MM.1S (cell line): ENCODE data around the gene PAQR5.

Experiments
- DNase-seq: peaks from one replicate; pipeline ENCODE4 v3.0.0-alpha.2; 2015
- H2AFZ ChIP-seq: fragments of 300-600 bp; sonication (generic); 2 replicates; pipeline ENCODE4 v1.6.0; 2016; ENCODE audit warnings: antibody characterized with exemption, low read length
- H3F3A ChIP-seq: fragments of 300-600 bp; sonication (generic); 2 replicates; pipeline ENCODE4 v1.6.1; 2016; ENCODE audit warnings: mild to moderate bottlenecking, antibody characterized with exemption, low read length, moderate library complexity, mixed read lengths; ENCODE audit not compliant: insufficient read depth
- H3K27ac ChIP-seq: fragments of 300-600 bp; sonication (generic); 2 replicates; pipeline ENCODE4 v1.5.1; 2016; ENCODE audit warnings: mild to moderate bottlenecking, low read length
- H3K27me3 ChIP-seq: fragments of 300-600 bp; sonication (generic); replicated peaks from 2 replicates; pipeline ENCODE4 v1.6.0; 2016; ENCODE audit warnings: low read length; ENCODE audit not compliant: insufficient read depth
- H3K36me3 ChIP-seq: fragments of 300-600 bp; sonication (generic); replicated peaks from 2 replicates; pipeline ENCODE4 v1.6.1; 2016; ENCODE audit warnings: mild to moderate bottlenecking, low read length, mixed read lengths; ENCODE audit not compliant: insufficient read depth
- H3K4me1 ChIP-seq: fragments of 300-600 bp; sonication (generic); 2 replicates; pipeline ENCODE4 v1.6.1; 2016; ENCODE audit warnings: low read length, mixed read lengths
- H3K4me2 ChIP-seq: fragments of 300-600 bp; sonication (generic); 2 replicates; pipeline ENCODE4 v1.6.0; 2016; ENCODE audit warnings: low read depth, low read length
- H3K4me3 ChIP-seq: fragments of 300-600 bp; sonication (generic); 2 replicates; pipeline ENCODE4 v1.5.1; 2016; ENCODE audit warnings: low read length, mixed read lengths
- H3K79me2 ChIP-seq: fragments of 300-600 bp; sonication (generic); 2 replicates; pipeline ENCODE4 v1.6.1; 2016; ENCODE audit warnings: mixed run types, low read length, mixed read lengths
- H3K9ac ChIP-seq: fragments of 300-600 bp; sonication (generic); 2 replicates; pipeline ENCODE4 v1.6.1; 2016; ENCODE audit warnings: low read length, mixed read lengths
- H3K9me2 ChIP-seq: fragments of 300-600 bp; sonication (generic); replicated peaks from 2 replicates; pipeline ENCODE4 v1.6.1; 2016; ENCODE audit warnings: mild to moderate bottlenecking, low read length, mixed read lengths; ENCODE audit not compliant: insufficient read depth
- H3K9me3 ChIP-seq: fragments of 300-600 bp; sonication (generic); replicated peaks from 2 replicates; pipeline ENCODE4 v1.6.1; 2016; ENCODE audit warnings: mild to moderate bottlenecking, low read length, mixed read lengths; ENCODE audit not compliant: insufficient read depth
- H4K20me1 ChIP-seq: fragments of 300-600 bp; sonication (generic); 2 replicates; pipeline ENCODE4 v1.6.1; 2016; ENCODE audit warnings: mild to moderate bottlenecking, low read length, moderate library complexity, mixed read lengths; ENCODE audit not compliant: insufficient read depth
- CTCF ChIP-seq: fragments of 300-600 bp; sonication (generic); IDR thresholded peaks from 2 replicates; pipeline ENCODE4 v1.5.1; 2016; ENCODE audit warnings: antibody characterized with exemption, low read length, mixed read lengths
- EZH2 ChIP-seq: fragments of 300-600 bp; sonication (generic); optimal IDR thresholded peaks from 2 replicates; pipeline ENCODE3; 2017; ENCODE audit warnings: low read depth, mild to moderate bottlenecking, antibody characterized with exemption, low read length, mixed read lengths
- EZH2phosphoT487 ChIP-seq: fragments of 300-600 bp; sonication (generic); IDR thresholded peaks from 2 replicates; pipeline ENCODE4 v1.6.1; 2018; ENCODE audit warnings: antibody characterized with exemption, low read length

The PAQR5 gene

GRCh38 chr15:69394556-69395282 is 96.0 kb downstream of the PAQR5 start:
- Histone ChIP-seq H3K27me3 (no peaks in the 10 kb centered on the region), H3K79me2 (no peaks in the 10 kb centered on the region), H4K20me1 (no peaks in the 10 kb centered on the region), H3F3A (no peaks in the 10 kb centered on the region), H3K4me1 (0 out of 2 replicates have a peak, but pooled peaks cover 4% of the 10 kb centered on the region), H3K9ac (no peak overlapping the region), H3K27ac (no peak overlapping the region), H3K9me3 (no peaks in the 10 kb centered on the region), H3K4me3 (no peak overlapping the region), H3K9me2 (no peaks in the 10 kb centered on the region), H2AFZ (peak overlapping the region; percentile 57), H3K4me2 (peak overlapping the region; percentile 63; the same call in 1 of the 2 replicates), H3K36me3 (no peaks in the 10 kb centered on the region)
- peak; percentile 71 for DNase-seq
- TF ChIP-seq EZH2, result no peak
- TF ChIP-seq CTCF, result peak; percentile 93
- TF ChIP-seq EZH2phosphoT487, result no peak

DNA sequence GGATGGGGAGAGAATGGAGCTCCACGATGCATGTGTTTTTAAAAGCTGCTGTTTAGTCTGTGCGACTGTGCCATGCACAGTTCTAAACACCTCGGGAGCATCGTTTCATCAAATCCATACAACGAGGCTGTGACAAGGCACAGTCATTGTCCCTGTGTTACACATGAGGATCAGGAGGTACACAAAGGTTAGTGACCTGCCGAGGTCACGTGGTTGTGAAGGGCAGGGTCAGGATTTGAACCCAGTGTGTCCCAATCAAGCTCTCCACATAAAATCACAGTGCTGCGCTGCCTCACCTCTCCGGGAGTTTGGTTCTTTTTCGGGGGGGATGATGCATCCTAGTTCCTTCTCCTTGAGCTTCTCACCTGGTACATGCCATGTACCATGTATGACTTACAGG is 96.7 kb downstream of the PAQR5 start:
- Histone ChIP-seq H3K4me1 (0 out of 2 replicates have a peak, but pooled peaks cover 4% of the 10 kb centered on the region), H3K4me3 (no peak overlapping the region), H3K27me3 (no peaks in the 10 kb centered on the region), H3K9me3 (no peaks in the 10 kb centered on the region), H3K9ac (no peak overlapping the region), H3K36me3 (no peaks in the 10 kb centered on the region), H3K79me2 (no peaks in the 10 kb centered on the region), H4K20me1 (no peaks in the 10 kb centered on the region), H3F3A (no peaks in the 10 kb centered on the region), H3K4me2 (no peak overlapping the region), H3K9me2 (no peaks in the 10 kb centered on the region), H2AFZ (no peak overlapping the region), H3K27ac (no peak overlapping the region)
- no peak for TF ChIP-seq EZH2phosphoT487
- no peak for TF ChIP-seq EZH2
- no peak for TF ChIP-seq CTCF
- DNase-seq, result no peak

GRCh38 chr15:69395991-69396390 is 97.3 kb downstream of the PAQR5 start:
- Histone ChIP-seq H3F3A (no peaks in the 10 kb centered on the region), H4K20me1 (no peaks in the 10 kb centered on the region), H3K9ac (no peak overlapping the region), H3K4me3 (no peak overlapping the region), H3K79me2 (no peaks in the 10 kb centered on the region), H3K4me1 (0 out of 2 replicates have a peak, but pooled peaks cover 4% of the 10 kb centered on the region), H3K27ac (no peak overlapping the region), H3K9me3 (no peaks in the 10 kb centered on the region), H3K27me3 (no peaks in the 10 kb centered on the region), H3K36me3 (no peaks in the 10 kb centered on the region), H2AFZ (no peak overlapping the region), H3K4me2 (no peak overlapping the region), H3K9me2 (no peaks in the 10 kb centered on the region)
- no peak for DNase-seq
- TF ChIP-seq EZH2phosphoT487 (no peak), CTCF (no peak), EZH2 (no peak)
